K562 (cell line): ENCODE measurements around the gene PPCDC. TPM values are rescaled to one million over a fixed set of nuclear protein-coding genes. Genes with fewer than 3 reads are reported as not detected.
A peak's percentile ranks its signal among the peaks of the same experiment; 100 is the strongest.

Experiments
- ARID1B ChIP-seq: fragments of 450-650 bp; IDR thresholded peaks from 2 replicates; pipeline ENCODE4 v1.6.1; 2016; ENCODE audit warnings: antibody characterized with exemption, mild to moderate bottlenecking, inconsistent platforms
- ARID2 ChIP-seq: fragments of 450-650 bp; IDR thresholded peaks from 2 replicates; pipeline ENCODE4 v1.6.1; 2017; ENCODE audit warnings: antibody characterized with exemption, mild to moderate bottlenecking
- JUNB ChIP-seq: fragments of 450-650 bp; formaldehyde crosslinking; conservative IDR thresholded peaks from 2 replicates; pipeline ENCODE4 v1.4.0; 2020; ENCODE audit warnings: mild to moderate bottlenecking
- KDM2B ChIP-seq: fragments of 250-450 bp; sonication (Bioruptor Pico); IDR thresholded peaks from 2 replicates; pipeline ENCODE4 v1.8.0; 2021; ENCODE audit warnings: mild to moderate bottlenecking, moderate library complexity
- PML ChIP-seq: IDR thresholded peaks from 2 replicates; pipeline ENCODE4 v1.6.1; 2012; ENCODE audit warnings: low read length, inconsistent platforms
- POLR2AphosphoS5 ChIP-seq: IDR thresholded peaks from 2 replicates; pipeline ENCODE4 v1.6.1; 2011; ENCODE audit warnings: mild to moderate bottlenecking, low read depth, low read length, moderate library complexity; ENCODE audit not compliant: control insufficient read depth, insufficient read depth
- POU5F1 ChIP-seq: fragments of 150-350 bp; IDR thresholded peaks from 2 replicates; pipeline ENCODE4 v1.6.1; 2014; ENCODE audit warnings: borderline replicate concordance, low read length, low read depth, mild to moderate bottlenecking; ENCODE audit not compliant: partially characterized antibody
- REST ChIP-seq, 2 experiments: fragments of 450-650 bp; formaldehyde crosslinking in 1 of 2; IDR thresholded peaks; 2 replicates each; pipeline versions ENCODE4 v1.4.0 to v1.6.1; 2014 to 2020; ENCODE audit warnings: mild to moderate bottlenecking in 2 of 2, borderline replicate concordance in 1 of 2, low read depth in 1 of 2
- SMAD1 ChIP-seq: fragments of 150-350 bp; IDR thresholded peaks from 2 replicates; pipeline ENCODE4 v1.6.1; 2014; ENCODE audit warnings: low read length, low read depth; ENCODE audit not compliant: partially characterized antibody
- SMARCA4 ChIP-seq: fragments of 450-650 bp; IDR thresholded peaks from 2 replicates; pipeline ENCODE4 v1.6.1; 2016
- TCF7L2 ChIP-seq: fragments of 150-350 bp; IDR thresholded peaks from 2 replicates; pipeline ENCODE4 v1.6.1; 2016; ENCODE audit warnings: low read depth, mild to moderate bottlenecking, low read length, moderate library complexity
- TRIM28 ChIP-seq: fragments of 450-650 bp; IDR thresholded peaks from 2 replicates; pipeline ENCODE4 v1.6.1; 2017
- ZEB2 ChIP-seq: fragments of 450-650 bp; IDR thresholded peaks from 2 replicates; pipeline ENCODE4 v1.6.1; 2016
- ZFP36 ChIP-seq: fragments of 150-350 bp; IDR thresholded peaks from 2 replicates; pipeline ENCODE4 v1.6.1; 2018; ENCODE audit warnings: low read length, low read depth; ENCODE audit not compliant: partially characterized antibody
- polyA plus RNA-seq, 8 experiments: library from polyadenylated mRNA; depleted of rRNA in 4 of 8; stranded (reverse) in 5 of 8; unstranded in 3 of 8; fragments of >200 nt; fragmentation: Nextera tagmentation in 2 of 8; fragmentation: Illumina TruSeq in 1 of 8; extraction: Ambion mirVana in 2 of 8; extraction: Trizol in 1 of 8; gene quantifications; 2 replicates each; pipeline versions ENCODE4 v1.2.1 to v1.2.3, GENCODE V29; 2011 to 2014; ENCODE audit warnings: inconsistent platforms in 1 of 8, missing spikeins in 1 of 8
- total RNA-seq, 7 experiments: library from RNA; depleted of rRNA in 6 of 7; stranded (reverse); fragments of >200 nt in 6 of 7; fragmentation: Illumina TruSeq in 2 of 7; extraction: Trizol in 2 of 7; gene quantifications; 2 replicates each; pipeline versions ENCODE4 v1.2.1 to v1.2.3, GENCODE V29; 2011 to 2021; ENCODE audit warnings: low replicate concordance in 1 of 7
- TF ChIP-seq, protein P1 (sequence below): fragments of 450-650 bp; IDR thresholded peaks from 2 replicates; pipeline ENCODE4 v1.6.1; 2017; ENCODE audit warnings: mild to moderate bottlenecking, moderate library complexity
- TF ChIP-seq, protein P2 (sequence below): fragments of 250-450 bp; sonication (Bioruptor Pico); IDR thresholded peaks from 2 replicates; pipeline ENCODE4 v1.4.0; 2020; ENCODE audit warnings: mild to moderate bottlenecking, moderate library complexity, borderline replicate concordance
- TF ChIP-seq, protein P3 (sequence below): fragments of 250-450 bp; sonication (Bioruptor Pico); IDR thresholded peaks from 2 replicates; pipeline ENCODE4 v1.8.0; 2021; ENCODE audit warnings: borderline replicate concordance, mild to moderate bottlenecking, moderate library complexity; ENCODE audit not compliant: poor library complexity, severe bottlenecking

Gene PPCDC
- total and polyA plus RNA-seq, 9 of the 15 experiments (the other 6 are each of a cell fraction or from before 2014, with no cell fraction given): 10.9 to 53.6 (median 16.7) TPM

DNA sequence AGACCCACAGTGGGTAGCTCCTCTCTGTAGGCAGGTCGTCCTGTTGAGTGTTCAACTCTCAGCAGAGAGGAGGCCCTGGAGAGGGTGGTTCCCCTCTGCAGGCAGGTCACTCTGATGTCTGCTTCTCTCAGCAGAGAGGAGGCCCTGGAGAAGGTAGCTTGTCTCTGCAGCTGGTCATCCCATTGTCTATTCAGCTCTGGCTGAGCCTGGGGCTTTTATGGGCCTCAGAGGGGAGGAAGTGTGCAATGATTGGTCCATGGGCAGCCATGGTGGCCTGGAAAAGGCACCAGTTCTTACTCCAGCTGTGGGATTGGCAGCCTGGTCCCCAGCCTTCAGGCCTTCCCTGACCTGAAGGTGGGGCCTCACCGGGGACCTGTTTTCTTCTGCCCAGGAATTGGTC, 52.9 kb downstream of the PPCDC start (continued):
- TF ChIP-seq REST (IDR thresholded peaks at IDR 0.05; ENCODE audit: borderline replicate concordance) (no peak), REST (CRISPR knock-in tag; IDR thresholded peaks at IDR 0.05; ENCODE audit: low read depth) (no peak), ARID1B (no peak), TCF7L2 (no peak), ZFP36 (no peak), ARID2 (no peak), KDM2B (no peak), ZEB2 (peak; percentile 45; the same call in 1 of the 2 replicates), POLR2AphosphoS5 (no peak), JUNB (CRISPR knock-in tag) (no peak), POU5F1 (no peak), SMAD1 (no peak), SMARCA4 (no peak), PML (no peak), TRIM28 (peak; percentile 97)
- TF ChIP-seq, protein P1, sequence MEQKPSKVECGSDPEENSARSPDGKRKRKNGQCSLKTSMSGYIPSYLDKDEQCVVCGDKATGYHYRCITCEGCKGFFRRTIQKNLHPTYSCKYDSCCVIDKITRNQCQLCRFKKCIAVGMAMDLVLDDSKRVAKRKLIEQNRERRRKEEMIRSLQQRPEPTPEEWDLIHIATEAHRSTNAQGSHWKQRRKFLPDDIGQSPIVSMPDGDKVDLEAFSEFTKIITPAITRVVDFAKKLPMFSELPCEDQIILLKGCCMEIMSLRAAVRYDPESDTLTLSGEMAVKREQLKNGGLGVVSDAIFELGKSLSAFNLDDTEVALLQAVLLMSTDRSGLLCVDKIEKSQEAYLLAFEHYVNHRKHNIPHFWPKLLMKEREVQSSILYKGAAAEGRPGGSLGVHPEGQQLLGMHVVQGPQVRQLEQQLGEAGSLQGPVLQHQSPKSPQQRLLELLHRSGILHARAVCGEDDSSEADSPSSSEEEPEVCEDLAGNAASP: no peak
- TF ChIP-seq, protein P2, sequence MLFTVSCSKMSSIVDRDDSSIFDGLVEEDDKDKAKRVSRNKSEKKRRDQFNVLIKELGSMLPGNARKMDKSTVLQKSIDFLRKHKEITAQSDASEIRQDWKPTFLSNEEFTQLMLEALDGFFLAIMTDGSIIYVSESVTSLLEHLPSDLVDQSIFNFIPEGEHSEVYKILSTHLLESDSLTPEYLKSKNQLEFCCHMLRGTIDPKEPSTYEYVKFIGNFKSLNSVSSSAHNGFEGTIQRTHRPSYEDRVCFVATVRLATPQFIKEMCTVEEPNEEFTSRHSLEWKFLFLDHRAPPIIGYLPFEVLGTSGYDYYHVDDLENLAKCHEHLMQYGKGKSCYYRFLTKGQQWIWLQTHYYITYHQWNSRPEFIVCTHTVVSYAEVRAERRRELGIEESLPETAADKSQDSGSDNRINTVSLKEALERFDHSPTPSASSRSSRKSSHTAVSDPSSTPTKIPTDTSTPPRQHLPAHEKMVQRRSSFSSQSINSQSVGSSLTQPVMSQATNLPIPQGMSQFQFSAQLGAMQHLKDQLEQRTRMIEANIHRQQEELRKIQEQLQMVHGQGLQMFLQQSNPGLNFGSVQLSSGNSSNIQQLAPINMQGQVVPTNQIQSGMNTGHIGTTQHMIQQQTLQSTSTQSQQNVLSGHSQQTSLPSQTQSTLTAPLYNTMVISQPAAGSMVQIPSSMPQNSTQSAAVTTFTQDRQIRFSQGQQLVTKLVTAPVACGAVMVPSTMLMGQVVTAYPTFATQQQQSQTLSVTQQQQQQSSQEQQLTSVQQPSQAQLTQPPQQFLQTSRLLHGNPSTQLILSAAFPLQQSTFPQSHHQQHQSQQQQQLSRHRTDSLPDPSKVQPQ (CRISPR knock-in tag): no peak
- TF ChIP-seq, protein P3, sequence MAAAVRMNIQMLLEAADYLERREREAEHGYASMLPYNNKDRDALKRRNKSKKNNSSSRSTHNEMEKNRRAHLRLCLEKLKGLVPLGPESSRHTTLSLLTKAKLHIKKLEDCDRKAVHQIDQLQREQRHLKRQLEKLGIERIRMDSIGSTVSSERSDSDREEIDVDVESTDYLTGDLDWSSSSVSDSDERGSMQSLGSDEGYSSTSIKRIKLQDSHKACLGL: no peak
